HFF-Myc (cell line): ENCODE measurements around the gene CTNND2.

Experiments used
- DNase-seq: peaks from one replicate; pipeline ENCODE4 v3.0.0-alpha.2; 2011; ENCODE audit warnings: low read depth; ENCODE audit errors: extremely low read depth
- H3K4me3 ChIP-seq: replicated peaks from 2 replicates; pipeline ENCODE4 v1.5.1; 2011; ENCODE audit warnings: low read depth, mild to moderate bottlenecking, control low read depth, low read length
- CTCF ChIP-seq: IDR thresholded peaks from 2 replicates; pipeline ENCODE4 v1.5.1; 2012; ENCODE audit warnings: mild to moderate bottlenecking, low read depth, low read length, control low read depth; ENCODE audit errors: missing control alignments

The CTNND2 gene

GRCh38 chr5:11724940-11725339, 179.3 kb downstream of the CTNND2 start:
- DNase-seq, result no peak
- no peak overlapping the region for H3K4me3 ChIP-seq
- no peak for TF ChIP-seq CTCF

GRCh38 chr5:11719888-11720481, 184.3 kb downstream of the CTNND2 start:
- no peak overlapping the region for H3K4me3 ChIP-seq
- no peak for TF ChIP-seq CTCF
- no peak for DNase-seq

GRCh38 chr5:11715461-11716196, 188.6 kb downstream of the CTNND2 start:
- no peak overlapping the region for H3K4me3 ChIP-seq
- no peak for DNase-seq
- no peak for TF ChIP-seq CTCF

- TF ChIP-seq CTCF, result no peak
- no peak for DNase-seq
- H3K4me3 ChIP-seq, result no peak overlapping the region
Observed at GRCh38 chr5:11711932-11712331, 192.3 kb downstream of the CTNND2 start.

GRCh38 chr5:11709021-11709420, 195.2 kb downstream of the CTNND2 start:
- TF ChIP-seq CTCF, result no peak
- no peak for DNase-seq
- no peak overlapping the region for H3K4me3 ChIP-seq

GRCh38 chr5:11704916-11705315, 199.3 kb downstream of the CTNND2 start:
- no peak for DNase-seq
- no peak overlapping the region for H3K4me3 ChIP-seq
- TF ChIP-seq CTCF, result no peak
